ENCODE measurements around the gene ODF4.
A peak's percentile ranks its signal among the peaks of the same experiment; 100 is the strongest.
"Not testable (repeated sequence)": the region's sequence is repeated elsewhere in the genome, so short reads cannot be mapped to it uniquely, and the experiment has no call there.

ODF4 gene

DNA sequence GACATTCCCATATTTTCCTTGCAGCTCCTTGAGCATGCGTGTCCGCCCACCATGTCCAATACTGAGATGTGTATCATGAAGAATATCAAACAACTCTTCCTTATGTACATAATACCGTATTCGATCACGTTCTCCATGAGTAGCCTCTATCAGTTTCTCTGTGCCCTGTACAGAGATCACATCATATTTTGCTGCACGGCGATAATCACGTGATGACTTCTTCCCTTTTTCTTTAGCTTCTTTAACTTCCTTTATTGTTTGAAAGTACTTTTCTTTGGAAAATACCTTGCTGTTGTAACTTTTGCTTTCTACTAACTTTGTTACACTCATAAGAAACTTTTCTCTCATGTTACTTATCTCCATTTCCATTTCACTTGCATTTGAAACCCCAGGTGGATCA lies 30.3 kb downstream of the ODF4 start:
- DNase-seq (ENCODE audit: low spot score) = no peak

DNA sequence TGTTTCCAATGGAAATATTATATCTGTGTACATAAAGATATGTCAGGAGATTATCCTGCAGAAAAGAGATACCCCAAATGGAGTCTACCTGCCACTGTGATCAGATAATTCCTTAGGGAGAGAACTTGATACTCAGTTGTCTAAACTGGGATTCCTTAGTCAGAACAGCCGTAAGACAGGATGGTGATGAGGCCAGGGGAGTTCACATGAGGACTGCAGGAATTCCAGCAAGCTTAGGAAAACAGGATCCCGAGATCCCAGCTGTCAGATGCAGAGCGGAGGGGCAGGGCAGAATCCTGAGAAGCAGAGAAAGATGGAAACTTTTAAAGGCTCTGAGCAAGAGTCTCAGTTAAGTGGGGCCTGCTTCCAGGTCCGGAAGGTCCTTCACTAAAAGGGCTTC lies 32.1 kb downstream of the ODF4 start:
- DNase-seq (ENCODE audit: low spot score) = no peak

DNA sequence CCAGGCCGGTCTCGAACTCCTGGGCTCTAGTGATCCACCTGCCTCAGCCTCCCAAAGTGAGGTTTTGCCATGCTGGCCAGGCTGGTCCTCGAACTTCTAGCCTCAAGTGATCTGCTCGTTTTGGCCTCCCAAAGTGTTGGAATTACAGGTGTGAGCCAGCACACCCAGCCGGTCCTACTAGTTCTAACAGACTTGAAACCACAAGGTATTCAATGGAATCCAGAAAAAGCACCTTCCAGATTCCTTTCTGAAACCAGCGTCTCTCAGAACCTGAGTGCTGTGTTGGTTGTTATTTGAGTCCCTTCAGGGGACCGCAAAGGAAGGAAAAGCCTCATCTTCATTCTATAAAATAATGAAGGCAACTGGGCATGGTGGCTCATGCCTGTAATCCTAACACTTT lies 32.8 kb downstream of the ODF4 start:
- no peak for DNase-seq (ENCODE audit: low spot score)

DNA sequence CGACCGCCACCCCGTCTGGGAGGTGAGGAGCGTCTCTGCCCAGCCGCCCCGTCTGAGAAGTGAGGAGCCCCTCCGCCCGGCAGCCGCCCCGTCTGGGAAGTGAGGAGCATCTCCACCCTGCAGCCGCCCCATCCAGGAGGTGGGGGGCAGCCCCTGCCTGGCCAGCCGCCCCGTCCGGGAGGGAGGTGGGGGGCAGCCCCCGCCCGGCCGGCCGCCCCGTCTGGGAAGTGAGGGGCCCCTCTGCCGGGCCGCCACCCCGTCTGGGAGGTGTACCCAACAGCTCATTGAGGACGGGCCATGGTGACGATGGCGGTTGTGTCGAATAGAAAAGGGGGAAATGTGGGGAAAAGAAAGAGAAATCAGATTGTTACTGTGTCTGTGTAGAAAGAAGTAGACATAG lies 34.2 kb downstream of the ODF4 start:
- DNase-seq (ENCODE audit: low spot score) = not testable (repeated sequence)

DNA sequence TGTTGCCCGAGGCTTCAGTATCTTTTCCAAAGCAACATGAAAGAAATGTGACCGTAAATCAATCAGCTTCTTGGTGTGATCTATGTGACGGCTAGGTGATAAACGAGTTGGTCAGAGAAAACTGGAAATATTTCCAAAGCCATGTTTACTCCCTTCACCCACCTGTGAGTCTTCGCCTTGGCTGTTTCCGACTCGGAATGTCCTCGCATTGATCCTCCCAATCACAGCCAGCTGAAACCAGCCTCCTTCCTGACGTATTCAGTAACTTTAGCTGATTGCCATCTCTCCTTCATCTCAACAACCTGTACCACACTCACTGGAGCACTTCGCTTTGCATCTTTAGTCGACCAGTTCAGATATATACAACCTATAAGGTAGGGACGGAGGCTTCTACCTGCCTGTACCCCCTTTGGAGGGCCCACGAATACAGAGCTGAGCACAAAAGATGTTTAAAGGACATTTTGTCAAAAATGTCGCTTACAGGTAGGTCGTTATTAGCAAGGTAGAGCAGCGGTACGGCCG lies 36.2 kb downstream of the ODF4 start:
- no peak for DNase-seq (ENCODE audit: low spot score)

DNA sequence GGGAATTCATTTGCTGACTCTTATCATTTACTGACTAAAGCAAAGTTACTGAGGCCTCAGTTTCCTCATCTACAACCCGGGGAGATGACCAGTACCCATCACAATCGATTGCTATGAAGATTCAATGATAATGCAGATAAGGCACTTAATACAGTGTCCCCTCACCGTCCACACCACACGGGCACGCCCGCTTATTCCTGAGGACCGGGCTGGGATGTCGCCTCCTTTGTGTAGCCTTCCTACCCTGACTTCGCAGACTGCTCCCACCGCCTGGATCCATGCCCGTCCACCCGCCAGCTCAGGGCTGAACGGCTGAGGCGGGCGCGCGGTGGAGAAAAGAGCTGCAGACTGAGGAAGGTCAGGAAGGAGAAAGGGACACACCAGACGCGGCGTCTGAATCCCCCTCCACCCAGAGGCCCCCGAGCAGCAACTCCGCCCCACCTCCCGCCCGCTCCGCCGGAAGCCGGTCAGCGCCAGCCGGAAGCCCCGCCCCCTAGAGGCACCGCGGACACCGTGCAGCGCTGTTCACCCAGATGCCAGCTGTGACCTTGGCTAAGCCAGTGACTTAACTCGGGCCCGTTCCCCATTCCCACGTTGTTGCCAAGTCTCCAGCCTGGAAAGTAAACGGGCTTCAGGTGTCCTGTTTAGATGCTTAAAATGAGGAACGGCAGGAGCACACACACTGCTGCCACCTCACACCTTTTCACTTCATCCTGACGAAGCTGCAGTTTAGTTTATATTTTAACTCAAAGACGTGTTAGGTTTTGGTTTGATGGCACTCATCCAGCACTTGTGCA lies 36.8 kb downstream of the ODF4 start, which contains the start of gene KRABD2:
TSS of gene KRABD2 (minus strand) at position 434 of the 797 bp plus-strand sequence.
- DNase-seq (ENCODE audit: low spot score) = peak; percentile 87

DNA sequence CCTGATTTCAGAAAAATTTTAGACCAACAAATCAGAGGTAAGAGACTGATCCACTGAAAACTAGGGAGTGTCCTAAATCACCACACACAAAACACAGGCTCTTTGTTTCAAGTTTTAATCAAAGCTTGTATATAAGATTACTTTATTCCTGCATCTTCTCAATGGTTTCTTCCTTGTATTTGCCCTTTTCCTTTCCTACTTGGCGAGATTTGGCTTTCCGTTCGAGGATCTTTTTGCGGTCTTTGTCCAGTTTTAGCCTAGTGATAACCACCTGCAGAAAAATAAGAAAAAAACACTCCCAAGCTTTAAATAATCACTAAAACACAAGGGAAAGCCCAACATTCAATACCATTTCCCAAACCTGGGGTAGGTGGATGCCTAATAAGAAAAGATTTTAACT lies 37.8 kb downstream of the ODF4 start:
- no peak for DNase-seq (ENCODE audit: low spot score)

DNA sequence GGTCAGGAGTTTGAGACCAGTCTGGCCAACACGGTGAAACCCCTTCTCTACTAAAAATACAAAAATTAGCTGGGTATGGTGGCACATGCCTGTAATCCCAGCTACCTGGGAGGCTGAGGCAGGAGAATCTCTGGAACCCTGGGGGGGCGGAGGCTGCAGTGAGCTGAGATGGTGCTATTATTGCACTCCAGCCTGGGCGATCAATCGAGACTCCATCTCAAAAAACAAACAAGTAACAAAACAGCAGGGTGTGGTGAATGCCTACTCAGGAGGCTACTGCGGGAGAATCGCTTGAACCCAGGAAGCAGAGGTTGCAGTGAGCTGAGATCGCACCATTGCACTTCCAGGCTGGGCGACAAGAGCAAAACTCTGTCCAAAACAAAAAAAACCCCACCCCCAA lies 38.5 kb downstream of the ODF4 start:
- DNase-seq (ENCODE audit: low spot score) = not testable (repeated sequence)

DNA sequence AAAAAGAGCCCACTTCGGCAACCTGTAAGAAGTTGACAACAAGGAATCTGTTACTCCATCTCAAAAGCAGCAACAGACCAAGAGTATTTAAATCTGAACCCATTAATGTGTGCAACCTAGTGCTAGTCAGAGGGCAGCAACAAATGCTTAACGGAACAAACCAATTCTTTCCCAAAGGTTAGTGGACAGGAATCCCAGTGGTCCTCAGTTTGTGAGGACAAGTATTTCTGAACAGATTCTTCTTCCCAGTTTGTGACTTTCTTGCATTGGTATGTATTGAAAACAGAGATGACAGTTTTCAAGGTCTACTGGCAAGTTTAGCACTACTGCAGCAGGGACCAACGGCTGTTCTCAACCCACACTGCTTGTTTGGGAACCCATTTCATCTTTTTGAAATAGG lies 40.4 kb downstream of the ODF4 start:
- no peak for DNase-seq (ENCODE audit: low spot score)

DNA sequence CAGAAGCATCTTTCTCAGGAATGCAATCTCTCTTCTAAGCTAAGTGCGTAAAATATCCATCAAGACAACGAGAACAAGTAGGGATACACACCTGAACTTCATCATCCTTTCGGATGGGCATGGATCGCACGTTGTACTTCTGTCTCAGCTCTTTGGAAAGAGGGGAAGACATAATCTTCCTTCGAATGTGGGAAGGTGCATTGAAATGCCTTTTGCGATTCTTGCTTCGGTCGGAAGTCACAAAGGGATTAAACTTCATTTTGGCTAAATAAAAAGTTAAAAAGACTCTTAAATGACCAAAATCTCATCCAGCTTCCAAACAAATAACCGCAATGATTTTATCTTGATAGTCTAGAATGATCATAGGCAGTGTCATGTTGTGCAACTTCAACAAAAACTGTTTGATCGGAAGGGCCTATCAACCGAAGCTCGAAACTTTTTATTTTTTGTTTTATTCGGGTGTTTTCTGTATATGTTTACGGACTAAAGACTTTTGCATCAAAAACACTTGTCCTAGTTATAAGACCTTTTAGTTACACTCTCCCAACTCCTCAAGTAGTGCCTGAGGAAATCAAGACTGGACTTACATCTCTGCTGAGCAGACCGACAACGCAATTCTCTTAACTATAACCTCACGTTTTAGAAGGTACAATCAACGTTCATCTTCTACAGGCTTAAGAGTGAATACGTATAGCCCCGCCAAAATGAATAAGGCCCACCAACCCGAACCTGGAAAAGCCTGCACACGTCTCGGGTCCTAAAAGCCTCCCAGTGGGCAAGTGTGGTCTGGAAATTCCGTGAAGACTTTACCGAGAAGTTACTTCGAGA lies 42.6 kb downstream of the ODF4 start:
- DNase-seq (ENCODE audit: low spot score) = peak; percentile 18

DNA sequence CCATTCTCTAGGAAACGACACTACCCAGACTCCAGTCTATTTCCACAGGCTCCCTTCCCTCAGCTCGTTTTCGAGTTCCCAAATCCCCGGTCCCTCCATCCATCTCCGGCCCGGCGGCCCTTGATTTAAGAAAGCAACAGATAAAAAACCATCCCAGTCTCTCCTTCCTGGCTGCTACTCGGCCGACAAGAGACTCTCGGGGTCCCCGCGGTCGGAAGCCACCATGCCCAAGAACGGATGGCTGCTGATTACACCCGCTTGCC lies 43.2 kb downstream of the ODF4 start:
- DNase-seq (ENCODE audit: low spot score) = no peak

DNA sequence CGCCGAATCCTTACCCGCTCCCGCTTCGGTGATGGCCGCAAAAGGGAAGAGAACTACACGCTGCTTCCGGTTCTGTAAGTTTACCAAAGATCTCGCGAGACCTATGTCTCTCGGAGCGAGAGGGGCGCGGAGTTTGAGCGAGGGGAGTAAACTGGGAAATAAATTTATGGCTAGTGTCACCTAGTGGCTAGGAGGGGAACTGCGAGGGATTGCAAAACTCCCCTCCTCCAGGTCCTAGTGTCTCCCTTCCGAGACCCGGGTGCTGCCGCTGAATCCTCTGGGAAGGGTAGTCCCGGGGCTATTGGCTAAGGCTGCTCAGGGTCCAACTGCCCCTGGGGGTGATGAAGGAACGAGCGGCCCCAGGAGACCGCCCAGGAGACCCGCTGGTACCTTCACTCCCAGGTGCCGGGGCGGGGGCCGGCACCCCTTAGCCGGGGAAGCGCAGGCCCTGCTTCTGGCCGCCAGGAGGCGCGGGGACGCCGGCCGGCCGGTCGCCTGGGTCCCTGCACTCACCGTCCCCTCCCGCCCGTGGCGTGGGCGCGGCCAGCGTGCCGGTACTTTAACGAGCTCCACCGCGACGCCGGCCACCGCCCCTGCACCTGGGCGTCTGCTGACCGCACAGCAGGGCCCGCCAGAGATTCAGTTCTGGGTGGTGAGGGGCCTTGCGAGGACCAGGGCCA lies 43.6 kb downstream of the ODF4 start, which contains the start of gene RPL26:
TSS of gene RPL26 (minus strand) at position 51 of the 680 bp plus-strand sequence. CDS start 883 bp downstream, outside the sequence.
- DNase-seq (ENCODE audit: low spot score) = peak; percentile 100

DNA sequence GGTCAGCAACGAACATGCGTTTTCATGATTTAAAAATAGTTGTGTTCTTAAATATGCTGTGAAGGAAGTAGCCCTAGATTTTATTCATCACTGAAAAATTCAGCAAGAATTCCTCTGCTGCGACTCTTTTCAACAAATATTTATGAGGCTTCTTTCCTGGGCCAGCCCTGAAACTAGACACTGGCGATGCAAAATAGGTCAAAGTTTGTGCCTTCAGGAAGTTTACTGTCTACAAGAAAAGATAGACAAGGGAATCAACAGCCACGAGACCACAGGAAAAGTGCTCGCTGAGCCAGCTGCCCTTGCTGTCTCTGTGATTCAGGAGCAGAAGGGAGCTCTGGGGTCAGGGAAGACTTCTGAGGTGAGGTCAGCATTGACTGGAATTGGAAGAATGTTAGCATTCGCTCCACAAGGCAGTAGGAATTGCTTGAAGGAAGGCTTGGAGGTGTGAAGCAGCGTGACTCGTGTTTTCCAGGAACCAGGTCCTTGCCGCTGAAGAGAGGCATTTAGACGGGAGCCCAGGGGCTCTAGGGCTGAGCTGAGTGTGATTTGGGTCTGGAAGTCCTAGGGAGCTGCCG lies 45.2 kb downstream of the ODF4 start:
- no peak for DNase-seq (ENCODE audit: low spot score)

DNA sequence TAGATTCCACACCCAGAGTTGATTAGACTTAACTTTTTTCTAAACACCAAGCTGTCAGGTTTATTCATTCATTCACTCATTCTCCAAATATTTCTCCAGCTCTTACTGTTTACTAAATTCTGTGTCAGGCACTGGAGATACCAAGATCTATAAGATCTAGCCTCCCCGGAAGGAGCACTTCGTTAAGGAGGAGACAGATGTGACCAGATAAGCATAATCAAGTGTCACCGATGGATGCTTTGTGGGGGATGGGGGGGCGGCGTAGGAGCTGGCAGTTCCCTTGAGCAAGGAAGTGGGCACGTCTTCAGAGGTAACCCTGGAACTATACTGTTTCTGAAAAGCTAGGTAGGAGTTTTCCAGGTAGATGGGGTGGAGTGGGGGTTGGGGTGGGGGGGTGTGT lies 47.2 kb downstream of the ODF4 start:
- DNase-seq (ENCODE audit: low spot score) = no peak

DNA sequence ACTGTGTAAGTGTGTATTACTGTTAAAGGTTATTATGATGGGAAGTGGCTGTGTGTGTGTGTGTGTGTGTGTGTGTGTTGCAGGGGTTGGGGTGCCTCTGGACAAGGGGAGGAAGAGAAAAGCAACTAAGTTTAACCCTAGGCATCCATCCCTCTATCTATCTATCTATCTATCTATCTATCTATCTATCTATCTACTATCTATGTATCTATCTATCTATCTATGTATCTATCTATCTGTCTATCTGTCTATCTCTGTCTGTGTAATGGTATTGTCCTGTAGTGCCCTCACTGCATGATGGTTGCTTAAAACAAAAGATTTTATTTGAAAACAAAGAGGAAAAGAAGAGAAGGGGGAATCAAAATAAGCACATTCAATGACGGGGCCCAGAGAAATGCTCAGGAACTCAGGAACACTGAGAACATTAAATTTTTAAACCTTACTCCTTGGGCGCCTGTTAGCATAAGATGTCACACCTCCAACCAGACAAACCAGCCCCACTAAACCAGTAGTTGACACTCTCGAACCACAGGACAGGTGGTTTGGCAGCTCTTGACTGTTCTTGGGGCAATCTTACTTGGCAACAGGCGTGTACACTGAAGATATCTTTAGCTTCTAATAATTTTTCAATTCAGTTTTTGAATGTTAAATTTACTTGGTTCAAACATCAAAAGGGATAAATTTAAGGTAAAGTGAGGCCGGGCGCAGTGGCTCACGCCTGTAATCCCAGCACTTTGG lies 48.4 kb downstream of the ODF4 start:
- DNase-seq (ENCODE audit: low spot score) = no peak

DNA sequence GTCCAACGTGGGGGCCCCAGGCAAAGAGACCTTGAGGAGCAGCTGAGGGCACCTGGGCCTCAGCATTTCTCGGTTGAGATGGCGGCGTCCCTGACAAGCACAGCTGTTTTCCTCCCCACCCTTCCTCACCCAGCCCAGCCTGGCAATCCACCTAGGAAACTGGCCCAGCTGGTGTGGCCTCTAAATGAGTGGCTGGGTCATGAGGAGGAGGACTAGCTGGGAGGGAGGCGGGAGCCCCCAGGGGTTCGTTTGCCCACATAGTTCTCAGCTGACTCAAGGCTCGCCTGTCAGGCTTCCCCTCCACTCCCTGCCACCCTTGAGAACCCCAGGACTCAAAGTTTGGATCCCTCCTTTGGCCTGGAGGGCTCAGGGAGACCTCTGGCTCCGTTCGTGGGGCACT lies 52.1 kb downstream of the ODF4 start:
- DNase-seq (ENCODE audit: low spot score) = no peak

DNA sequence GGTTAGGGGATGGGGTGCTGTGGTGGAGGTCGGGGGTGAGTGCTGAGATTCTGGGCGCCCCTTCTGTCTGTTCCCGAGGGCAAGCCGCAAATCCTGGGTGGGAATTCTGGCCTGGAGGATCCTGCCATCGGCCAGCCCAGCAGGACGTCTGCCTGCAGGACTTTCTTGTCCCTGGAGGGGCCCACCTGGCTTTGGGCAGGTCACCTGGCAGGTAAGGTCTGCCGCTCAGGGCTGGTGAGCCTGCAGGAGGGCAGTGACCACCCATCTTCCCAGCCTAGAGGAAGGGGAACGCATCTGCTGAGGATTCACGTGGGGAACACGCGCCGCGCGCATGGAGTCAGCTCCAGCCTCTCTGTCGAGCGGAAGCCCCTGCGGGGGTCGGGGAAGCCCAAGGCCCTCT lies 52.6 kb downstream of the ODF4 start:
- DNase-seq (ENCODE audit: low spot score) = no peak

DNA sequence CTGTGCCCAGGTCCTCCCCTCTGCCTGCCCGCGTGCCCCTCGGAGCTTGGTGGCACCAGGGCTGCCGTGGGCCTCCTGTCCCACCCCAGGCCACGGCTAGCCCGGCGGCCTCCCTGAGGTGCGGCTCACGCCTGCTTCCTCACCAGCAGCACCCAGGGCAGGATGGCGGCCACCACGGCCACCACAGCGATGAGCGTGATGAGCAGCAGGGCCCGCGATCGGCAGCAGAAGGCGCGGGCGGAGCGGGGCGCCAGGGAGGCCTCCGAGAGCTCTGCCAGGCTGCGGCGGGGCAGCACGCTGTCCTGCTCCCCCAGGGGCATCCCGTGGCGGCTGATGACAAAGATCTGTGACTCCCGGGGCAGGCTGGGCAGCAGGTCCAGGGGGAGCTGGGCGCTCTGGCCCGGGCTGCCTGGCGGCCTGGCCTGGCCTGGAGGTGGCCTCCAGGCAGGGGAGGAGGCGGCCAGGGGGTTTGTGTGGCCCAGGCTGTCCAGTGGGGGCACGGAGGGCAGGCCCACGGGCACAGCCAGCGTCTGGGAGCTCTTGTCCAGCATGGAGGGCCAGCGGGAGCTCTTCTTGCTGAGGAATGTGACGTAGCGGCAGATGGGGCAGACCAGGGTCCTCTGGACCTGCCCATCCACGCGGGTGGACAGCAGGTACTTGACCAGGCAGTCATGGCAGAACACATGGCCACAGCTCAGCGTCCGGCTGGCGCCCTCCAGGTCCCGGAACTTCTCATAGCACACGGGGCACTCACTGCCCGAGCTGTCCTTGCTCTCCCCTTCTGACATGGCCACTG lies 53.2 kb downstream of the ODF4 start:
- DNase-seq (ENCODE audit: low spot score) = no peak

DNA sequence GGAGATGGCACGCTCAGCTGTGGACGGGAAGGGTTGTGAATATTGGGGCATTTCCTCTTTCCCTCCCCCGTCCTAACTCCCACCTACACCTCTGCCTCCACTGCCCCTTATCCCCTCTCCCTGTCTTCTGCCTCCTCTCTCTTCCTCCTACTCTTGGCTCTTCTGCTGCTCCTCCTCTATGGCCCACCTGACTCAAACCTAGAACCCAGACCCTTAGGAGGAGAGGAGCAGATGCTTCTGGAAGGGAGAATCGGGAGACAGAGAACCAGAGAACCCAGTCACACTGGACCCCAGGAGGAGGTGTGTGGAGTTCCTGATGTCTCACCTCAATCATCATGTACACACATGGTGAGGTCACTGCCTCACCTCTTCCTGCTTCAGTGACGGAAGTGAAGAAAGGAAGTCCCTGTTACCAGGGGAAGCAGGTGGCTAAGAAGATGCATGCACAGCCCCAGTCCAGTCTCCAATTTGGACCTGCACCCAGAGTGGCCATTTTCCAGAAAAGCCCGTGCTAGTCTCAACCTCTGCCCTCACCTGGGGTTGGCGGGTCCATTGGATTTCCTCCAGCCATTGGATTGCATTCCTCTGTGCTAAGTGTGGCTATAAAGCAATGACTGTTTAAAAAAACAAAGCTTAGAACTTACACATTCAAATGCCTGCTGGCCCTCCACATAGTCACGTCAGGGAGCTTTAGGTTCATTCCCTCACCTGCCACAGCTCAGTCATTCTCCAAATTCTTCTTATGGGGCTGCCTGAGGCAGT lies 54.0 kb downstream of the ODF4 start:
- no peak for DNase-seq (ENCODE audit: low spot score)

DNA sequence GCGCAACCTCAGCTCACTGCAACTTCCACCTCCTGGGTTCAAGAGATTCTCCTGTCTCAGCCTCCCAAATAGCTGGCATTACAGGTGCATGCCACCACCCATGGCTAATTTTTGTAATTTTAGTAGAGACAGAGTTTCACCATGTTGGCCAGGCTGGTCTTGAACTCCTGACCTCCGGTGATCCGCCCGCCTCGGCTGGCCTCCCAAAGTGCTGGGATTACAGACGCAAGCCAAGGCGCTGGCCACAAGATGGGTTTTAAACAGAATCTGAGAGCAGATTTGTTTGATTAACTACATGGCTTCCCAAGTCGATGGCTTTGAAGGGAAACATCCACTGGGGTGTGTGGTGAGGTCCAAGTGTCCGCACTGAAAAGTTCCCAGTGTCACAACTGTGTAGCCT lies 54.9 kb downstream of the ODF4 start:
- not testable (repeated sequence) for DNase-seq (ENCODE audit: low spot score)
